ENCODE results near the gene VWA5B1.
"Not testable (repeated sequence)": the region's sequence is repeated elsewhere in the genome, so short reads cannot be mapped to it uniquely, and the experiment has no call there.

VWA5B1 gene

GRCh38 chr1:20265250-20265649 is 25.4 kb upstream of the VWA5B1 start:
- H3K27ac ChIP-seq (ENCODE audit: low read length) = no peak overlapping the region
- H3K4me1 ChIP-seq (ENCODE audit: control insufficient read depth, low read depth, low read length) = no peaks in the 10 kb centered on the region
- H3K4me3 ChIP-seq (ENCODE audit: low read length) = no peak overlapping the region
- H3K9ac ChIP-seq (ENCODE audit: low read length) = no peak overlapping the region
- H3K9me3 ChIP-seq (ENCODE audit: control insufficient read depth, low read depth, low read length) = no peaks in the 10 kb centered on the region
- H3K36me3 ChIP-seq (ENCODE audit: control insufficient read depth, low read depth, low read length) = no peaks in the 10 kb centered on the region
- no peaks in the 10 kb centered on the region for H3K27me3 ChIP-seq (ENCODE audit: control insufficient read depth, insufficient read depth, low read length)

- H3K27ac ChIP-seq (ENCODE audit: low read length) = no peak overlapping the region
- H3K27me3 ChIP-seq (ENCODE audit: control insufficient read depth, insufficient read depth, low read length) = no peaks in the 10 kb centered on the region
- H3K4me3 ChIP-seq (ENCODE audit: low read length) = no peak overlapping the region
- no peaks in the 10 kb centered on the region for H3K4me1 ChIP-seq (ENCODE audit: control insufficient read depth, low read depth, low read length)
- no peaks in the 10 kb centered on the region for H3K9me3 ChIP-seq (ENCODE audit: control insufficient read depth, low read depth, low read length)
- no peaks in the 10 kb centered on the region for H3K36me3 ChIP-seq (ENCODE audit: control insufficient read depth, low read depth, low read length)
- H3K9ac ChIP-seq (ENCODE audit: low read length) = no peak overlapping the region
Measured at GRCh38 chr1:20266141-20266540, 24.5 kb upstream of the VWA5B1 start.

DNA sequence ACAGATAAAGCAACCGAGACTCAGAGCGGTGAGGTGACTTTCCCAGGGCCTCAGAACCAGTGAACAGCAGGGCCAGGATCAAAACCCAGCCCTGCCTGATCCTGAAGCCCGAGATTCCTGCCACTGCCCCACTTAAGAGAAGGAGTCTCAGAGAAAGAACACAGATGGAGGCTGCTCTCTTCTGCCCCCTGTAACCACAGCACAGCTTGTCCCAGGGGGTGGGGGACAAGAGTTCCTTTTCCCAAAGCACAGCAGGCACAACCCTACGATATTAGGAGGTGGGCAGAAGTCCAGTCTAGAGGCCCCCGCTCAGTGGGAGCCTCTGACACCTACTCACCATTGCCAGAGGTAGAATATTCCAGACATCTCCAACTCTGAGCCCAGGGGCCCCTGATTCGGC is 24.0 kb upstream of the VWA5B1 start:
- H3K27me3 ChIP-seq (ENCODE audit: control insufficient read depth, insufficient read depth, low read length) = no peaks in the 10 kb centered on the region
- no peaks in the 10 kb centered on the region for H3K9me3 ChIP-seq (ENCODE audit: control insufficient read depth, low read depth, low read length)
- H3K9ac ChIP-seq (ENCODE audit: low read length) = no peak overlapping the region
- no peaks in the 10 kb centered on the region for H3K36me3 ChIP-seq (ENCODE audit: control insufficient read depth, low read depth, low read length)
- H3K4me3 ChIP-seq (ENCODE audit: low read length) = no peak overlapping the region
- H3K4me1 ChIP-seq (ENCODE audit: control insufficient read depth, low read depth, low read length) = no peaks in the 10 kb centered on the region
- no peak overlapping the region for H3K27ac ChIP-seq (ENCODE audit: low read length)

- H3K9ac ChIP-seq (ENCODE audit: low read length) = no peak overlapping the region
- H3K4me3 ChIP-seq (ENCODE audit: low read length) = no peak overlapping the region
- H3K27ac ChIP-seq (ENCODE audit: low read length) = no peak overlapping the region
Measured at GRCh38 chr1:20271498-20272400, 18.9 kb upstream of the VWA5B1 start.

DNA sequence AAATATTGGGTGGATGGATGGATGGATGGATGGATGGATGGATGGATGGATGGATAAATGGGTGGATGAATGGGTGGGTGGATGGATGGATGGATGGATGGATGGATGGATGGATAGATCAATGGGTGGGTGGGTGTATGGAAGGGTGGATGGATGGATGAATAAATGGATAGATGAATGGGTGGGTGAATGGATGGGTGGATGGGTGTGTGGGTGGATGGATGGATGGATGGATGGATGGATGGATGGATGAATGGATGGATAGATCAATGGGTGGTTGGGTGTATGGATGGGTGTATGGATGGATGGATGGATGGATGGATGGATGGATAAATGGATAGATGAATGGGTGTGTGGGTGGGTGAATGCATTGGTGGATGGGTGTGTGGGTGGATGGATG is 17.0 kb upstream of the VWA5B1 start:
- H3K36me3 ChIP-seq (ENCODE audit: control insufficient read depth, low read depth, low read length); H3K9me3 ChIP-seq (ENCODE audit: control insufficient read depth, low read depth, low read length); H3K9ac ChIP-seq (ENCODE audit: low read length); H3K27ac ChIP-seq (ENCODE audit: low read length); H3K4me1 ChIP-seq (ENCODE audit: control insufficient read depth, low read depth, low read length); H3K4me3 ChIP-seq (ENCODE audit: low read length); H3K27me3 ChIP-seq (ENCODE audit: control insufficient read depth, insufficient read depth, low read length): not testable (repeated sequence)

More at GRCh38 chr1:20271498-20272400, 18.9 kb upstream of the VWA5B1 start:
- Histone ChIP-seq H3K36me3 (ENCODE audit: control insufficient read depth, low read depth, low read length) (no peaks in the 10 kb centered on the region), H3K4me1 (ENCODE audit: control insufficient read depth, low read depth, low read length) (no peaks in the 10 kb centered on the region), H3K27me3 (ENCODE audit: control insufficient read depth, insufficient read depth, low read length) (no peaks in the 10 kb centered on the region), H3K9me3 (ENCODE audit: control insufficient read depth, low read depth, low read length) (no peaks in the 10 kb centered on the region)

GRCh38 chr1:20275319-20275925 is 15.3 kb upstream of the VWA5B1 start:
- Histone ChIP-seq H3K9me3 (ENCODE audit: control insufficient read depth, low read depth, low read length) (no peaks in the 10 kb centered on the region), H3K4me3 (ENCODE audit: low read length) (no peak overlapping the region), H3K27ac (ENCODE audit: low read length) (no peak overlapping the region), H3K4me1 (ENCODE audit: control insufficient read depth, low read depth, low read length) (peaks cover 17% of the 10 kb centered on the region), H3K36me3 (ENCODE audit: control insufficient read depth, low read depth, low read length) (no peaks in the 10 kb centered on the region), H3K9ac (ENCODE audit: low read length) (no peak overlapping the region), H3K27me3 (ENCODE audit: control insufficient read depth, insufficient read depth, low read length) (no peaks in the 10 kb centered on the region)

GRCh38 chr1:20276485-20277159 is 14.1 kb upstream of the VWA5B1 start:
- Histone ChIP-seq H3K9me3 (ENCODE audit: control insufficient read depth, low read depth, low read length) (no peaks in the 10 kb centered on the region), H3K4me1 (ENCODE audit: control insufficient read depth, low read depth, low read length) (peaks cover 17% of the 10 kb centered on the region), H3K27ac (ENCODE audit: low read length) (no peak overlapping the region), H3K36me3 (ENCODE audit: control insufficient read depth, low read depth, low read length) (no peaks in the 10 kb centered on the region), H3K27me3 (ENCODE audit: control insufficient read depth, insufficient read depth, low read length) (no peaks in the 10 kb centered on the region), H3K4me3 (ENCODE audit: low read length) (no peak overlapping the region), H3K9ac (ENCODE audit: low read length) (no peak overlapping the region)

DNA sequence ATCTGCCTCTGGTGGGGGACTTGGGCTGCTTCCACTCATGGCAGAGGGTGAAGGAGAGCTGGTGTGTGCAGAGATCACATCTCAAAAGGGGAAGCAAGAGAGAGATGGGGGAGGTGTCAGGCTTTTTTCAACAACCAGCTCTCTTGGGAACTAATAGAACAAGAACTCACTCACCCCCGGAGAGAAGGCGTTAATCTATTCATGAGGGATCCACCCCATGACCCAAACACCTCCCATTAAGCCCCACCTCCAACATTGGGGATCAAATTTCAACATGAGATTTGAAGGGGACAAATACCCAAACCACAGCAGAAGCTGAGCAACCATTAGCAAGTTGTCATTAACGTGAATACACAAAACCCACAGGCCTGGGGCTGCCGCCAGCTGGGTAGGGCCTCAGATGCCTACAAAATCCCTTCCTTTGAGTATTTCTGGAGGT is 12.0 kb upstream of the VWA5B1 start:
- H3K27ac ChIP-seq (ENCODE audit: low read length) = no peak overlapping the region
- H3K9me3 ChIP-seq (ENCODE audit: control insufficient read depth, low read depth, low read length) = no peaks in the 10 kb centered on the region
- no peaks in the 10 kb centered on the region for H3K27me3 ChIP-seq (ENCODE audit: control insufficient read depth, insufficient read depth, low read length)
- peaks cover 26% of the 10 kb centered on the region for H3K4me1 ChIP-seq (ENCODE audit: control insufficient read depth, low read depth, low read length)
- H3K4me3 ChIP-seq (ENCODE audit: low read length) = no peak overlapping the region
- no peaks in the 10 kb centered on the region for H3K36me3 ChIP-seq (ENCODE audit: control insufficient read depth, low read depth, low read length)
- H3K9ac ChIP-seq (ENCODE audit: low read length) = no peak overlapping the region

GRCh38 chr1:20279509-20279908 is 11.2 kb upstream of the VWA5B1 start:
- Histone ChIP-seq H3K27me3 (ENCODE audit: control insufficient read depth, insufficient read depth, low read length) (no peaks in the 10 kb centered on the region), H3K4me3 (ENCODE audit: low read length) (no peak overlapping the region), H3K27ac (ENCODE audit: low read length) (no peak overlapping the region), H3K4me1 (ENCODE audit: control insufficient read depth, low read depth, low read length) (peaks cover 26% of the 10 kb centered on the region), H3K9me3 (ENCODE audit: control insufficient read depth, low read depth, low read length) (no peaks in the 10 kb centered on the region), H3K36me3 (ENCODE audit: control insufficient read depth, low read depth, low read length) (no peaks in the 10 kb centered on the region), H3K9ac (ENCODE audit: low read length) (no peak overlapping the region)

- Histone ChIP-seq H3K27me3 (ENCODE audit: control insufficient read depth, insufficient read depth, low read length) (no peaks in the 10 kb centered on the region), H3K9ac (ENCODE audit: low read length) (no peak overlapping the region), H3K27ac (ENCODE audit: low read length) (no peak overlapping the region), H3K9me3 (ENCODE audit: control insufficient read depth, low read depth, low read length) (no peaks in the 10 kb centered on the region), H3K36me3 (ENCODE audit: control insufficient read depth, low read depth, low read length) (no peaks in the 10 kb centered on the region), H3K4me1 (ENCODE audit: control insufficient read depth, low read depth, low read length) (peaks cover 26% of the 10 kb centered on the region), H3K4me3 (ENCODE audit: low read length) (no peak overlapping the region)
Measured at GRCh38 chr1:20280341-20280740, 10.3 kb upstream of the VWA5B1 start.

- Histone ChIP-seq H3K27me3 (ENCODE audit: control insufficient read depth, insufficient read depth, low read length) (no peaks in the 10 kb centered on the region), H3K9ac (ENCODE audit: low read length) (no peak overlapping the region), H3K36me3 (ENCODE audit: control insufficient read depth, low read depth, low read length) (no peaks in the 10 kb centered on the region), H3K4me1 (ENCODE audit: control insufficient read depth, low read depth, low read length) (peaks cover 26% of the 10 kb centered on the region), H3K9me3 (ENCODE audit: control insufficient read depth, low read depth, low read length) (no peaks in the 10 kb centered on the region), H3K27ac (ENCODE audit: low read length) (no peak overlapping the region), H3K4me3 (ENCODE audit: low read length) (no peak overlapping the region)
Measured at GRCh38 chr1:20280906-20281305, 9.8 kb upstream of the VWA5B1 start.

All from iPS-18a (cell line).